Pons (tissue), 1 donor: Measurements from ENCODE around the gene GARIN5B.
A peak's percentile ranks its signal among the peaks of the same experiment; 100 is the strongest.

Experiments used
- DNase-seq: peaks from one replicate; pipeline ENCODE4 v3.0.0-alpha.2; 2016; ENCODE audit warnings: low spot score

The GARIN5B gene

GRCh38 chr19:55389386-55390317, 26.6 kb upstream of the GARIN5B start:
- no peak for DNase-seq

GRCh38 chr19:55387736-55388497, 24.9 kb upstream of the GARIN5B start:
- DNase-seq, result no peak

GRCh38 chr19:55386493-55386971, 23.5 kb upstream of the GARIN5B start:
- no peak for DNase-seq

- peak; percentile 98 for DNase-seq
Measured at GRCh38 chr19:55385724-55386492, 22.8 kb upstream of the GARIN5B start, which contains the start of gene RPL28. Gene RPL28, plus strand, starts transcription at chr19:55385932. Its CDS starts 426 bp downstream, at chr19:55386358.

GRCh38 chr19:55384920-55385723, 22.1 kb upstream of the GARIN5B start:
- peak; percentile 95 for DNase-seq

GRCh38 chr19:55384131-55384919, 21.3 kb upstream of the GARIN5B start, which contains the start of gene TMEM238:
Gene TMEM238, minus strand, starts transcription at chr19:55384292. Its CDS starts 33 bp downstream, at chr19:55384259.
- peak; percentile 18 for DNase-seq

GRCh38 chr19:55383279-55384130, 20.4 kb upstream of the GARIN5B start:
- DNase-seq, result no peak

GRCh38 chr19:55382522-55383054, 19.5 kb upstream of the GARIN5B start:
- DNase-seq, result no peak

- no peak for DNase-seq
Measured at GRCh38 chr19:55382013-55382412, 19.0 kb upstream of the GARIN5B start.

GRCh38 chr19:55379174-55379573, 16.1 kb upstream of the GARIN5B start:
- no peak for DNase-seq

GRCh38 chr19:55377356-55378131, 14.5 kb upstream of the GARIN5B start:
- DNase-seq, result no peak

GRCh38 chr19:55376241-55376933, 13.3 kb upstream of the GARIN5B start, which contains the start of gene TMEM190:
Gene TMEM190, plus strand, starts transcription at chr19:55376826. Its CDS starts 28 bp downstream, at chr19:55376854.
- no peak for DNase-seq

- DNase-seq, result no peak
Measured at GRCh38 chr19:55373993-55374757, 11.1 kb upstream of the GARIN5B start.

- no peak for DNase-seq
Measured at GRCh38 chr19:55373306-55373992, 10.4 kb upstream of the GARIN5B start.

- no peak for DNase-seq
Measured at GRCh38 chr19:55372316-55373081, 9.4 kb upstream of the GARIN5B start.
